HL-60 (cell line): ENCODE measurements around the gene USP53.

Source experiments
- DNase-seq, 2 experiments: peaks; one replicate each; pipeline ENCODE4 v3.0.0-alpha.2; 2010 to 2020; ENCODE audit warnings: low read depth in 1 of 2, low spot score in 1 of 2
- H3K27ac ChIP-seq: fragments of 250-450 bp; sonication (Bioruptor Pico); replicated peaks from 2 replicates; pipeline ENCODE4 v1.5.1; 2020; ENCODE audit warnings: mild to moderate bottlenecking, moderate library complexity
- H3K27me3 ChIP-seq: fragments of 250-450 bp; sonication (Bioruptor Pico); 2 replicates; pipeline ENCODE4 v1.5.1; 2021; ENCODE audit warnings: mild to moderate bottlenecking, moderate library complexity; ENCODE audit not compliant: insufficient read depth, poor library complexity, severe bottlenecking
- H3K4me3 ChIP-seq: replicated peaks from 2 replicates; pipeline ENCODE4 v1.5.1; 2011; ENCODE audit warnings: mild to moderate bottlenecking, control low read depth, low read length; ENCODE audit not compliant: insufficient read depth
- GABPA ChIP-seq: IDR thresholded peaks from 2 replicates; pipeline ENCODE4 v1.6.1; 2012; ENCODE audit warnings: low read depth
- POLR2AphosphoS5 ChIP-seq: IDR thresholded peaks from 2 replicates; pipeline ENCODE4 v1.6.1; 2012; ENCODE audit warnings: low read depth
- SPI1 ChIP-seq: IDR thresholded peaks from 2 replicates; pipeline ENCODE4 v1.6.1; 2012; ENCODE audit warnings: low read depth, mild to moderate bottlenecking, borderline replicate concordance
- long read RNA-seq: library from polyadenylated mRNA; unstranded; transcript quantifications from one replicate; pipeline ENCODE4 v2.0.0, GENCODE V29; 2020
- TF ChIP-seq, protein P1 (sequence below): IDR thresholded peaks from 2 replicates; pipeline ENCODE4 v1.6.1; 2012; ENCODE audit warnings: low read depth; ENCODE audit not compliant: insufficient replicate concordance
- TF ChIP-seq, protein P2 (sequence below): IDR thresholded peaks from one replicate; pipeline ENCODE4 v1.5.1; 2011; ENCODE audit warnings: low read length, control low read depth, inconsistent platforms; ENCODE audit not compliant: insufficient read depth

The USP53 gene
- long read RNA-seq, partial matches to known transcripts = 1 of 5 reads
- long read RNA-seq, other reads (novel, unspliced or antisense) = 4 of 5 reads

DNA sequence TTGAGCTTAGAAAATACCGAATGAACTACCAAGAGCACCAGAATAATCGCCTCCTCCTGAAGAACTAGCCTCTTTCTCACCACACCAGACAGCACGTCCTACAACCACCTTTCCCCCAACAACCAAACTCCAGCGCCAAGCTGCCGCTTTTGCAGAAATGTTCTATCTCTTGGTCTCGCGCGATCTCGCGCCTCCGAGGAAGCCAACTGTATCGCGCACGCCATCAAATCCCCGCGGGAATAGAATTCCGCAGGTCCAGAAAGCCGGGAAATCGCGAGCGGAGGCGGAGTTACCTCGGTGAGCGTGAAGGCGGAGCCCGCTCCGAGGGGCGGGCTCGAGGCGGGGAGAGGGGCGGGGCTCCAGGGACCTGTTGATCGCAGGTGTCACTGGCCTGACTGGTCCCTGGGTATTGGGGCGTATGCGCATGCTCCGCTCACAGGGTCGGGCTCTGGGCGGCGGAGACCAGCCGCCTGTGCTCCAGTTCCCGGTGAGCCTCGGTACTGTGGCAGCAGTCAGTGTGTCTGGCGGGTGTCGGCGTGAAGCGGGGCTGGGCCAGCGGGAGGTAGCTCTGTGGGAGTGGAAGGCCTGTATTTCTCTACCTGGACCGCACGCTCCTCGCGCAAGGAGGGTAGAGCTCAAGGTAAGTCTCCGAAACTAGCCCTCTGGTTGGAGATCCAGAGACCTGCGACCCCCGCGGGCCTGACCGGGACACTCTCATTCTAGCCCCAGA lies at the start of gene USP53:
TSS of gene USP53 (plus strand) at position 480 of the 730 bp plus-strand sequence. CDS start 27,047 bp downstream, outside the sequence.
- TF ChIP-seq, protein P1, sequence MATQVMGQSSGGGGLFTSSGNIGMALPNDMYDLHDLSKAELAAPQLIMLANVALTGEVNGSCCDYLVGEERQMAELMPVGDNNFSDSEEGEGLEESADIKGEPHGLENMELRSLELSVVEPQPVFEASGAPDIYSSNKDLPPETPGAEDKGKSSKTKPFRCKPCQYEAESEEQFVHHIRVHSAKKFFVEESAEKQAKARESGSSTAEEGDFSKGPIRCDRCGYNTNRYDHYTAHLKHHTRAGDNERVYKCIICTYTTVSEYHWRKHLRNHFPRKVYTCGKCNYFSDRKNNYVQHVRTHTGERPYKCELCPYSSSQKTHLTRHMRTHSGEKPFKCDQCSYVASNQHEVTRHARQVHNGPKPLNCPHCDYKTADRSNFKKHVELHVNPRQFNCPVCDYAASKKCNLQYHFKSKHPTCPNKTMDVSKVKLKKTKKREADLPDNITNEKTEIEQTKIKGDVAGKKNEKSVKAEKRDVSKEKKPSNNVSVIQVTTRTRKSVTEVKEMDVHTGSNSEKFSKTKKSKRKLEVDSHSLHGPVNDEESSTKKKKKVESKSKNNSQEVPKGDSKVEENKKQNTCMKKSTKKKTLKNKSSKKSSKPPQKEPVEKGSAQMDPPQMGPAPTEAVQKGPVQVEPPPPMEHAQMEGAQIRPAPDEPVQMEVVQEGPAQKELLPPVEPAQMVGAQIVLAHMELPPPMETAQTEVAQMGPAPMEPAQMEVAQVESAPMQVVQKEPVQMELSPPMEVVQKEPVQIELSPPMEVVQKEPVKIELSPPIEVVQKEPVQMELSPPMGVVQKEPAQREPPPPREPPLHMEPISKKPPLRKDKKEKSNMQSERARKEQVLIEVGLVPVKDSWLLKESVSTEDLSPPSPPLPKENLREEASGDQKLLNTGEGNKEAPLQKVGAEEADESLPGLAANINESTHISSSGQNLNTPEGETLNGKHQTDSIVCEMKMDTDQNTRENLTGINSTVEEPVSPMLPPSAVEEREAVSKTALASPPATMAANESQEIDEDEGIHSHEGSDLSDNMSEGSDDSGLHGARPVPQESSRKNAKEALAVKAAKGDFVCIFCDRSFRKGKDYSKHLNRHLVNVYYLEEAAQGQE = no peak
- no peak for TF ChIP-seq GABPA
- peak; percentile 85 for TF ChIP-seq POLR2AphosphoS5
- TF ChIP-seq, protein P2, sequence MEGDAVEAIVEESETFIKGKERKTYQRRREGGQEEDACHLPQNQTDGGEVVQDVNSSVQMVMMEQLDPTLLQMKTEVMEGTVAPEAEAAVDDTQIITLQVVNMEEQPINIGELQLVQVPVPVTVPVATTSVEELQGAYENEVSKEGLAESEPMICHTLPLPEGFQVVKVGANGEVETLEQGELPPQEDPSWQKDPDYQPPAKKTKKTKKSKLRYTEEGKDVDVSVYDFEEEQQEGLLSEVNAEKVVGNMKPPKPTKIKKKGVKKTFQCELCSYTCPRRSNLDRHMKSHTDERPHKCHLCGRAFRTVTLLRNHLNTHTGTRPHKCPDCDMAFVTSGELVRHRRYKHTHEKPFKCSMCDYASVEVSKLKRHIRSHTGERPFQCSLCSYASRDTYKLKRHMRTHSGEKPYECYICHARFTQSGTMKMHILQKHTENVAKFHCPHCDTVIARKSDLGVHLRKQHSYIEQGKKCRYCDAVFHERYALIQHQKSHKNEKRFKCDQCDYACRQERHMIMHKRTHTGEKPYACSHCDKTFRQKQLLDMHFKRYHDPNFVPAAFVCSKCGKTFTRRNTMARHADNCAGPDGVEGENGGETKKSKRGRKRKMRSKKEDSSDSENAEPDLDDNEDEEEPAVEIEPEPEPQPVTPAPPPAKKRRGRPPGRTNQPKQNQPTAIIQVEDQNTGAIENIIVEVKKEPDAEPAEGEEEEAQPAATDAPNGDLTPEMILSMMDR = no peak
- peak within 1 kb of the TSS; percentile 88 for H3K4me3 ChIP-seq
- peak within 1 kb of the TSS; percentile 22 for H3K27ac ChIP-seq
- H3K27me3 ChIP-seq = no peaks in the 10 kb centered on the region
- DNase-seq = peak; percentile 69 to 93

DNA sequence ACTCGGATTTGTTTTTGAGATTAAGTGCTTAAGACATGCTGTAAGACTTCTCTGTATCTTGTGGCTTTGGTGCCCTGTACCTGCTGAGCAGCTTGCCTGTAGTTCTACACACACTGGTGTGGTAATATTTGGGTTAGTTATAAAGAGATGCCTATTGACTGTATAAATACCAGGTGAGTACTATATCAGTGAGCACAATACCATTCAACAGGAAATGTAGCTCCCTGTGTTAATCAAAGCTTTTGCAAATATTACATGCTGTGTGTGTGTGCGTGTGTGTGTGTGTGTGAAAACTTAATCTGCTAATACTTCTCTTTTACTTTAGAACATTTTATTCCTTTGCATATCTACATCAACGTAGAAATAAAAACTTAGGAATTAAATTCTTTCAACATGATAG lies 46.7 kb upstream of the USP53 start:
- Histone ChIP-seq H3K4me3 (no peak overlapping the region), H3K27ac (no peak overlapping the region), H3K27me3 (no peaks in the 10 kb centered on the region)
- no peak for DNase-seq
- TF ChIP-seq SPI1 = no peak
- TF ChIP-seq, protein P1 = no peak

DNA sequence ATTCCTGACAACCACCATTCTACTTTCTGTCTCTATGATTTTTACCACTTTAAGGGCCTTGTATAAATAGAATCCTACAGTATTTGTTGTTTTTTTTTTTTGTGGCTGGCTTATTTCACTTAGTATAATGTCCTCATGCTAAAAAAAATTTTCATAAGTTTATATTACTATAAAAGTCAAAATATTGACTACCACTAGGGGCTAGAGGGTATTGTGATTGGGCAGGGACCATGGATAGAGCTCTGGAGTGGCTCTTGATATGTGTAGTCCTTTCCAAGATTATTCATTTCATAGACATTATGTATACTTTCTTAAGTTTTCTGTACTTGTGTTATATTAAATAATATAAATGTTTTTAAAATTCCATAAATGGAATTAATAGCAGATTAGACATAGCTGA lies 42.3 kb upstream of the USP53 start:
- Histone ChIP-seq H3K27ac (no peak overlapping the region), H3K27me3 (no peaks in the 10 kb centered on the region), H3K4me3 (no peak overlapping the region)
- DNase-seq = no peak
- TF ChIP-seq POLR2AphosphoS5 = no peak
- TF ChIP-seq, protein P1 = peak; percentile 71
- no peak for TF ChIP-seq SPI1
- no peak for TF ChIP-seq GABPA
- TF ChIP-seq, protein P2 = no peak
